GM23248 (cell line): ENCODE results near the gene CHMP5. TPM values are rescaled to one million over a fixed set of nuclear protein-coding genes. Genes with fewer than 3 reads are reported as not detected.

Experiments used
- DNase-seq: peaks from one replicate; pipeline ENCODE4 v3.0.0-alpha.2; 2015
- H2AFZ ChIP-seq: fragments of 200-600 bp; sonication (generic); 2 replicates; pipeline ENCODE4 v1.6.1; 2016; ENCODE audit warnings: antibody characterized with exemption
- H3F3A ChIP-seq: fragments of 200-600 bp; sonication (generic); 2 replicates; pipeline ENCODE4 v1.6.1; 2016; ENCODE audit warnings: mild to moderate bottlenecking, antibody characterized with exemption, mixed run types; ENCODE audit not compliant: insufficient read depth
- H3K27ac ChIP-seq: fragments of 200-600 bp; sonication (generic); 2 replicates; pipeline ENCODE4 v1.5.1; 2016; ENCODE audit warnings: mild to moderate bottlenecking
- H3K27me3 ChIP-seq: fragments of 200-600 bp; sonication (generic); replicated peaks from 2 replicates; pipeline ENCODE4 v1.6.1; 2016; ENCODE audit warnings: mild to moderate bottlenecking; ENCODE audit not compliant: insufficient read depth
- H3K36me3 ChIP-seq: fragments of 200-600 bp; sonication (generic); 2 replicates; pipeline ENCODE4 v1.6.1; 2016; ENCODE audit warnings: low read depth, mild to moderate bottlenecking
- H3K4me1 ChIP-seq: fragments of 200-600 bp; sonication (generic); 2 replicates; pipeline ENCODE4 v1.6.1; 2016; ENCODE audit warnings: mild to moderate bottlenecking; ENCODE audit not compliant: insufficient read depth
- H3K4me2 ChIP-seq: fragments of 200-600 bp; sonication (generic); one replicate; pipeline ENCODE4 v1.6.1; 2016; ENCODE audit warnings: mild to moderate bottlenecking; ENCODE audit not compliant: unreplicated experiment
- H3K4me3 ChIP-seq: fragments of 200-600 bp; sonication (generic); 2 replicates; pipeline ENCODE4 v1.5.1; 2016; ENCODE audit warnings: mild to moderate bottlenecking
- H3K79me2 ChIP-seq: fragments of 200-600 bp; sonication (generic); 2 replicates; pipeline ENCODE4 v1.6.1; 2016; ENCODE audit warnings: mild to moderate bottlenecking; ENCODE audit not compliant: insufficient read depth
- H3K9ac ChIP-seq: fragments of 200-600 bp; sonication (generic); 2 replicates; pipeline ENCODE4 v1.6.1; 2016; ENCODE audit warnings: mild to moderate bottlenecking
- H3K9me2 ChIP-seq: fragments of 200-600 bp; sonication (generic); 2 replicates; pipeline ENCODE4 v1.6.1; 2016; ENCODE audit warnings: mixed run types, mild to moderate bottlenecking, moderate library complexity; ENCODE audit not compliant: insufficient read depth
- H3K9me3 ChIP-seq: fragments of 200-600 bp; sonication (generic); one replicate; pipeline ENCODE4 v1.6.1; 2017; ENCODE audit warnings: low read depth
- H4K20me1 ChIP-seq: fragments of 200-600 bp; sonication (generic); 2 replicates; pipeline ENCODE4 v1.6.0; 2016; ENCODE audit not compliant: insufficient read depth
- EZH2 ChIP-seq: fragments of 200-600 bp; sonication (generic); IDR thresholded peaks from 2 replicates; pipeline ENCODE4 v1.6.1; 2018; ENCODE audit warnings: antibody characterized with exemption, mild to moderate bottlenecking; ENCODE audit not compliant: insufficient read depth, poor library complexity, severe bottlenecking
- EZH2phosphoT487 ChIP-seq: fragments of 200-600 bp; sonication (generic); IDR thresholded peaks from 2 replicates; pipeline ENCODE4 v1.6.1; 2018; ENCODE audit warnings: antibody characterized with exemption, moderate library complexity, mild to moderate bottlenecking, low read depth; ENCODE audit not compliant: insufficient read depth
- WGBS, 2 experiments: methylation state at CpG; one replicate each; pipeline ENCODE4 v1.1.6; 2015 to 2017; ENCODE audit warnings: low lambda C conversion rate in 2 of 2, low coverage in 1 of 2; ENCODE audit errors: missing lambda C conversion rate in 2 of 2; 5-methylcytosine and 5-hydroxymethylcytosine counted together
- in situ Hi-C: fragments of 300-500 bp; cut with MboI; formaldehyde crosslinking; loops from 2 replicates; pipeline ENCODE4 v1.15.0; 2020
- polyA plus RNA-seq: library from polyadenylated mRNA; unstranded; fragments of >200 nt; fragmentation: Nextera tagmentation; extraction: Ambion mirVana; gene quantifications from 2 replicates; pipeline ENCODE4 v1.2.1, GENCODE V29; 2016
- total RNA-seq: library from RNA; depleted of rRNA; stranded (reverse); fragments of >200 nt; shearing (Covaris generic); gene quantifications from 2 replicates; pipeline ENCODE4 v1.2.3, GENCODE V29; 2014

CHMP5 gene
- total and polyA plus RNA-seq, 2 experiments from 2014 or later: 90.6 to 130 TPM

DNA sequence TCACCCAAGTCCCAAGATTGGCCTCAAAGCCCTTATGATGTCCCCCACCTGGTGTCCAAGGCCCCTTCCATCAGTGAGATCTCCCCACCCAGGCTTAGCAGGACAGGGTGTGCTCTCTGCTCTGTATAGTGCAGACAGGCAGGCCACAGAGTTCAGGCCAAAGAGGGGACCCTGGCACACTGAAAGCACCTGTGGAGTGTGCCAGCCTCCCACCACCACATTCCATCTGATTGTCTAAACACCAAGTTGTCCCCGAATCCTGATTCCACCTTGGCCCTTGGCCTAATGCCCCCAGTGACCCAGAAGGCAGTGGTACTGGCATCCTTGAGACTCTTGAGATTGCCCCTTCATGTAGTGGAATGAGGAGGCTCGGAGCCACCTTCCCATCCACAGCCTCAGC lies 19.5 kb upstream of the CHMP5 start:
- H3K9ac ChIP-seq: no peak overlapping the region
- no peaks in the 10 kb centered on the region for H3K36me3 ChIP-seq
- DNase-seq: no peak
- H3K4me1 ChIP-seq: peaks cover 3% of the 10 kb centered on the region
- no peaks in the 10 kb centered on the region for H3K9me3 ChIP-seq
- TF ChIP-seq EZH2 (no peak), EZH2phosphoT487 (no peak)
- peaks cover 5% of the 10 kb centered on the region for H3F3A ChIP-seq
- H3K4me2 ChIP-seq: no peak overlapping the region
- no peaks in the 10 kb centered on the region for H3K27me3 ChIP-seq
- no peak overlapping the region for H3K4me3 ChIP-seq
- in situ Hi-C loops: no loop called here
- 83 to 86% methylated on average over 2 of the region's 2 CpGs for WGBS, 2 experiments
- no peaks in the 10 kb centered on the region for H4K20me1 ChIP-seq
- H3K79me2 ChIP-seq: no peaks in the 10 kb centered on the region
- H3K27ac ChIP-seq: no peak overlapping the region
- no peak overlapping the region for H2AFZ ChIP-seq
- no peaks in the 10 kb centered on the region for H3K9me2 ChIP-seq

DNA sequence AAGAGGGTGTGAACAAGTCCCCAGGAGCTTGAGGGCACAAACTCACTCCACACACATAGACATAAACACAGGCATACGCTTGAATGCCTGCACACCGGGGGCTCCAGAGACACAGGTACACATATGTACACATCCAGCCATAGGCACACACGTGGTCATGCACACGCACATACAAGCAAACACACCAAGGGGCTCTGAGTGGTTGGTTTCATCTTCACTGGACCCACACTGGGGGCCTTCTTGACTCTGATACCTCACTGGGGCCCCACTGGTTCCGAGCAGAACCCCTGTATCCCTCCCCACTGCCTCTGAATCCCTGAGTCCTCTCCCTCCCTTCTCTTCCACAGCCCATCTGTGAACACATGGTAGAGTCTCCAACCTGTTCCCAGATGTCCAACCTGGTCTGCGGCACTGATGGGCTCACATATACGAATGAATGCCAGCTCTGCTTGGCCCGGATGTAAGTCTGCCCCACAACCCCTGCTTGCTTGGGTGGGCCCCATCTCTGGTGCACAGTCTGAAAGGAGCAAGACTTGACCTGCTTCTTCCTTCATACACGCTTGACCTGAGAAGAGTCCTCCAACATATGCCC lies 18.5 kb upstream of the CHMP5 start:
- H3F3A ChIP-seq: peaks cover 14% of the 10 kb centered on the region
- no peak overlapping the region for H3K4me2 ChIP-seq
- WGBS, 2 experiments: 92 to 94% methylated on average over 9 of the region's 9 CpGs
- H3K4me3 ChIP-seq: no peak overlapping the region
- in situ Hi-C loops: no loop called here
- H3K27ac ChIP-seq: no peak overlapping the region
- no peak for DNase-seq
- no peaks in the 10 kb centered on the region for H3K36me3 ChIP-seq
- H3K9ac ChIP-seq: no peak overlapping the region
- H4K20me1 ChIP-seq: no peaks in the 10 kb centered on the region
- H3K27me3 ChIP-seq: no peaks in the 10 kb centered on the region
- peaks cover 12% of the 10 kb centered on the region for H3K4me1 ChIP-seq
- H3K79me2 ChIP-seq: no peaks in the 10 kb centered on the region
- H3K9me3 ChIP-seq: no peaks in the 10 kb centered on the region
- H3K9me2 ChIP-seq: no peaks in the 10 kb centered on the region
- TF ChIP-seq EZH2phosphoT487 (no peak), EZH2 (no peak)
- no peak overlapping the region for H2AFZ ChIP-seq

DNA sequence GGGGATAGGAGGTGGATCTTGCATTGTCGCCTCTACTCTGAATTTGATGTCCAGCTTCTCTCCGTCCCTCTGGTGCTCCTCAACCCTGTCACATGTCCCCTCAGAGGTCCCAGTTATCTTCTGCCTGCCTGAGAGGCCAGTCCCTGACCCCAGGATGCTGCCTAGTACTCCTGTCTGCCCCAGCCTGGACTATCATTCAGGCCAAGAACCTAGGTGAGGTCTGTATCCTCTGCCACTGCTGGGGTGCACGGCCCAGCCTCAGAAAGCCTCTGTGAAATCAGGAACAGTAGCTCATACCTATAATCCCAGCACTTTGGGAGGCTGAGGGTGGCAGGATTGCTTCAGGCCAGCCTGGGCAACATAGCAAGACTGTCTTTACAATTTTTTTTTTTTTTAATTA lies 16.2 kb upstream of the CHMP5 start:
- H3K4me2 ChIP-seq: no peak overlapping the region
- H3K27me3 ChIP-seq: no peaks in the 10 kb centered on the region
- no peaks in the 10 kb centered on the region for H3K79me2 ChIP-seq
- H2AFZ ChIP-seq: no peak overlapping the region
- H3K9me2 ChIP-seq: no peaks in the 10 kb centered on the region
- WGBS, 2 experiments: 98% methylated on average over 3 of the region's 3 CpGs
- in situ Hi-C loops: no loop called here
- DNase-seq: no peak
- no peak overlapping the region for H3K9ac ChIP-seq
- H3K4me3 ChIP-seq: no peak overlapping the region
- H3F3A ChIP-seq: peaks cover 27% of the 10 kb centered on the region
- H3K4me1 ChIP-seq: peaks cover 14% of the 10 kb centered on the region
- H4K20me1 ChIP-seq: no peaks in the 10 kb centered on the region
- TF ChIP-seq EZH2 (no peak), EZH2phosphoT487 (no peak)
- H3K27ac ChIP-seq: no peak overlapping the region
- no peaks in the 10 kb centered on the region; the same call in 1 of the 2 replicates for H3K36me3 ChIP-seq
- H3K9me3 ChIP-seq: no peaks in the 10 kb centered on the region

DNA sequence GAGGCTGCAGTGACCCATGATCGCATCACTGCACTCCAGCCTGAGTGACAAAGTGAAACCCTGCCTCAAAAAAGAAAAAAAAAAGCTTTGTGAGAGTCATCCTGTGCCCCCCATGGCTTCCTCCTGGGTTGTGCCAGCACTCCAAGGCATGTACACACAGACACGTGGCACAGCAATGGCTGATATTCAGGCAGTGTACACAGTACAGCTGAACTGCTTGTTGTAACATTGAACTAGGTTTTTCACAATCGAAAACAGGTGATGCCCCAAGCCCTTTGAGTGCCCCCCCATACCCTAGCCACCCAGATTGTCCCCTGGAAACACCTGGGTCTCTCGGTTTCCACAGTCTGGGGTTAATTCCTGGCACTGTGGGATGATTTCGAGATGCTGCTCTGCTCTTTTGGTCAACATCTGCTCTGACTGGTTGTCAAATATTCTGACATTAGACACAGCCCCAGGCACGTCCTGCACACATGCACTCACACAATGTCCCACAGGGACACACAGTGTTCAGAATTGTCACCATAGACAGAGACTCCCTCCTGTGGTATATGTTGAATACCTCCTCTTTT lies 15.7 kb upstream of the CHMP5 start:
- H3K79me2 ChIP-seq: no peaks in the 10 kb centered on the region
- no peaks in the 10 kb centered on the region for H3K9me3 ChIP-seq
- in situ Hi-C loops: no loop called here
- H3K9me2 ChIP-seq: no peaks in the 10 kb centered on the region
- DNase-seq: no peak
- H3K4me2 ChIP-seq: no peak overlapping the region
- H3K27ac ChIP-seq: no peak overlapping the region
- no peak overlapping the region for H2AFZ ChIP-seq
- H3K9ac ChIP-seq: no peak overlapping the region
- H3K4me1 ChIP-seq: peaks cover 14% of the 10 kb centered on the region
- no peaks in the 10 kb centered on the region for H3K27me3 ChIP-seq
- H3K4me3 ChIP-seq: no peak overlapping the region
- peaks cover 31% of the 10 kb centered on the region for H3F3A ChIP-seq
- peaks cover 2% of the 10 kb centered on the region; the same call in 1 of the 2 replicates for H3K36me3 ChIP-seq
- 71% methylated on average over 6 of the region's 6 CpGs for WGBS, 2 experiments
- TF ChIP-seq EZH2phosphoT487 (no peak), EZH2 (no peak)
- no peaks in the 10 kb centered on the region for H4K20me1 ChIP-seq
